ENCODE results near the gene DNASE1L1.

The DNASE1L1 gene

DNA sequence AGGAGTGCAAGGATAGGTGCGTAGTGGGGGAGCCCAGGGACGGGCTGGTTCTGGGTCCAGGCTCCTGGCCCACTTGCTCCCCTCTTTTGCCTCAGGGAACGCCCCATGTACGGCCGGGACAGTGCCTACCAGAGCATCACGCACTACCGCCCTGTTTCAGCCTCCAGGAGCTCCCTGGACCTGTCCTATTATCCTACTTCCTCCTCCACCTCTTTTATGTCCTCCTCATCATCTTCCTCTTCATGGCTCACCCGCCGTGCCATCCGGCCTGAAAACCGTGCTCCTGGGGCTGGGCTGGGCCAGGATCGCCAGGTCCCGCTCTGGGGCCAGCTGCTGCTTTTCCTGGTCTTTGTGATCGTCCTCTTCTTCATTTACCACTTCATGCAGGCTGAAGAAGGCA lies 28.3 kb downstream of the DNASE1L1 start:
- DNase-seq = no peak

DNA sequence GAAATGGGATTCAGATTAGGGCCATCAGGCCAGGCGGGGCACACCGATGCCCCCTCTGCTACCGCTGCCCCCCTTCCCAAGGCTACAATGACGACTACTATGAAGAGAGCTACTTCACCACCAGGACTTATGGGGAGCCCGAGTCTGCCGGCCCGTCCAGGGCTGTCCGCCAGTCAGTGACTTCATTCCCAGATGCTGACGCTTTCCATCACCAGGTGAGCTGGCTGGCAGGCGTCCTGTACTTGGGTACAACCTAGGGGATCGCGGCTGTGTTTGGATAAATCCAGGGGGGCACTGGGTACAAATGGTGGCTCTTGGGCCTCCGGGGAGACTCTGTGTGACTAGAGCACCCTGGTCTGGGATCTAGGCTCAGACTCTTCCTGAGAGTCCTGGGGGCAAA lies 28.9 kb downstream of the DNASE1L1 start:
- DNase-seq = no peak

DNA sequence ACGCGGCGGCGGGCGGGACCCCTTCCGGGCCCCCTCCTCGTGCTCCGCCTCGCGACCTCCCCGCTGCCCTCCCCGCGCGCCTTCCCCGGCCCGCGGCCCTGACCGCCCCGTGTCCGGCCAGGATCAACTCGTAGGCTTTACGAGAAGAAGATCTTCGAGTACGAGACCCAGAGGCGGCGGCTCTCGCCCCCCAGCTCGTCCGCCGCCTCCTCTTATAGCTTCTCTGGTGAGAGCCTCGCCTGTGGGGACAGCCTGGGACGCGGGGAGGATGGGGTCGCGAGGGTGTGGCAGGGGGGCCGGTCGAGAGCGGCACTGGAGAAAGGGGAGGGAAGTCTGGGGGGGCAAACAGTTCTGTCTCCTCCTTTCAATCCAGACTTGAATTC lies 29.5 kb downstream of the DNASE1L1 start:
- no peak for DNase-seq

DNA sequence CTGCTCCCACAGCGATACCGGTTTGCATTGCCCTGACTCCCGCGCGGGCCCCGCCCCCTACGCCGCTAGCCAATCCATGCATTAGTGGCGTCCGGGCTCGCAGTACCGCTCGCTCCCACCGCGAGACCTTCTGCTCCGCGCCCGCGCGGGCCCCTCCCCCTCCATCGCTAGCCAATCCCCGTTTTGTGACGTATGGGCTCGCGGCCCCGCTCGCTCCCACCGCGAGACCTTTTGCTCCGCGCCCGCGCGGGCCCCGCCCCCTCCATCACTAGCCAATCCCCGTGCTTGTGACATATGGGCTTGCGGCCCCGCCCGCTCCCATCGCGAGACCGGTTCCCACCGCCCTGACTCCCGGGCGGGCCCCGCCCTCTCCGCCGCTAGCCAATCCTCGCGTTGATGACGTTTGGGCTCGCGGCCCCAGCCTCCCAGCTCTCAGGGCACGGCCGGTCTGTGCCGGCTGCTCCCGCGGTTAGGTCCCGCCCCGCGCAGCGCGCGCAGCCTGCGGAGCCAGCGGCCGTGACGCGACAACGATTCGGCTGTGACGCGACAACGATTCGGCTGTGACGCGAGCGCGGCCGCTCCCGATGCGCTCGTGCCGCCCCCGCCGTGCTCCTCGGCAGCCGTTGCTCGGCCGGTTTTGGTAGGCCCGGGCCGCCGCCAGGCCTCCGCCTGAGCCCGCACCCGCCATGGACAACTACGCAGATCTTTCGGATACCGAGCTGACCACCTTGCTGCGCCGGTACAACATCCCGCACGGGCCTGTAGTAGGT lies 30.1 kb downstream of the DNASE1L1 start, which contains the start of gene EMD:
Gene EMD (plus strand): TSS at position 497 of the 770 bp plus-strand sequence. CDS start 190 bp downstream, at position 687.
- peak; percentile 97 to 99 for DNase-seq

DNA sequence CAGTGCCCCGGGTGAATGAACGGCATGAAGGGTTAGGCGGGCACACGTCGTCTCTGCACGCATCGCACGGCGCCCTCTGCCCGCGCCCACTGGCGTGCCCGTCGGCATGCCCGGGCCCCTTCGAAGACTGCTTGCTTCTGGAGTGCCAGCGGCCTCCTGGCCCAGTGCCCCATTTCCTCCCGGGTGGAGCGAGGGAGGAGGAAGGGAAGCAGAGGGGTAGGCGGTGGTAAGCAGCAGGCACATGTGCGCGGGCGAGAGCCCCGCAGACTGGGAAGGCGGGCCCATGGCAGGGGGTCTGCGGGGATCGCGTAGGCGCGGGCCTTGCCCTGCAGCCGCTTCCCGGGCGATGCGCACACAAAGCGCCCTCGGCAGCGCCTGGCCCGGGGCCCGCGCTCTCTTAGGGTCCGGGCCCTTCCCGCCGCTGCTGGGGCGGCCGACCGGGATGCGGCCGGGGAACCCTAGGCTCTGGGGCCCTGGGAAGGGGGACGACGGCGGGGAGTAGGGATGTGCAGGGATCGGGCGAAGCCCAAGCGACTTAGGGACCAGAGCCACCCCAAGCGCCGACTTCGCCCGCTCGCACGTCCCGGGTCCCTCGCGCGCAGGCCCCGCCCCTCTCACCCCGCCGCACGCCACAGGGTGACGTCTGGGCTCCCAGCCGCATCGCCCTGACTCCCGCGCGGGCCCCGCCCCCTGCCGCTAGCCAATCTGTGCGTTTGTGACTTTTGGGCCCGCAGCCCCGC lies 30.8 kb downstream of the DNASE1L1 start:
- peak in 1 of 2 donors; percentile 51 for DNase-seq

DNA sequence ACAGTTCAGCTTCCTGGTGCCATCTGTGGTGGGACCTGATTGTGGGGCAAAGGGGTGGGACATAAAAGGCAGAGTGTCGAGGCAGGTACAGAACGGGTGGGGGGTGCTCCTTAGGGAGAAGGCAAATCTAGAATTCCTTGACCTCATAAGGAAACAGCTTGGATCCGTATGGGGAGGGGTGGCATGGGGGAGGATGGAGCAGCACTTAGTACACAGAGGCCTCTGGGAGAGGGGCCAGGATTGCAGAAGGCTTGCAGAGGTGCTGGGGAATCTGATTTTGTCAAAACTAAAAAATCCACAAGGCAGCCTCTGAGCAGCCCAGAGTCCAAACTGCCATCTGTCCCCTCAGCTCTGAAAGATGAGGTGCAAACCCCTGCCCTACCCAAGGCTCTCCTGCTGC lies 32.3 kb downstream of the DNASE1L1 start:
- no peak for DNase-seq

DNA sequence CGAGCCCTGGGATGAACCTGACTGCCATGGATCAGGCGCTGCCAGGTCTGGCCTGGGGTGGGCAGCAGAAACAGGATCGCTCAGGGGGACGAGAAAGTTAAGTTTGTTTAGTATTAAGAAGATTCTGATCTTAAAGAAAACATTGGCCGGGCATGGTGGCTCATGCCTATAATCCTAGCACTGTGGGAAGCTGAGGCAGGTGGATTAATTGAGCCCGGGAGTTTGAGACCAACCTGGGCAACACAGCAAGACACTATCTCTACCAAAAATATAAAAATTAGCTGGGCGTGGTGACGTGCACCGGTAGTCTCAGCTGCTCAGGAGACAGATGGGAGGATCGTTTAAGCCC lies 33.9 kb downstream of the DNASE1L1 start:
- no peak for DNase-seq

DNA sequence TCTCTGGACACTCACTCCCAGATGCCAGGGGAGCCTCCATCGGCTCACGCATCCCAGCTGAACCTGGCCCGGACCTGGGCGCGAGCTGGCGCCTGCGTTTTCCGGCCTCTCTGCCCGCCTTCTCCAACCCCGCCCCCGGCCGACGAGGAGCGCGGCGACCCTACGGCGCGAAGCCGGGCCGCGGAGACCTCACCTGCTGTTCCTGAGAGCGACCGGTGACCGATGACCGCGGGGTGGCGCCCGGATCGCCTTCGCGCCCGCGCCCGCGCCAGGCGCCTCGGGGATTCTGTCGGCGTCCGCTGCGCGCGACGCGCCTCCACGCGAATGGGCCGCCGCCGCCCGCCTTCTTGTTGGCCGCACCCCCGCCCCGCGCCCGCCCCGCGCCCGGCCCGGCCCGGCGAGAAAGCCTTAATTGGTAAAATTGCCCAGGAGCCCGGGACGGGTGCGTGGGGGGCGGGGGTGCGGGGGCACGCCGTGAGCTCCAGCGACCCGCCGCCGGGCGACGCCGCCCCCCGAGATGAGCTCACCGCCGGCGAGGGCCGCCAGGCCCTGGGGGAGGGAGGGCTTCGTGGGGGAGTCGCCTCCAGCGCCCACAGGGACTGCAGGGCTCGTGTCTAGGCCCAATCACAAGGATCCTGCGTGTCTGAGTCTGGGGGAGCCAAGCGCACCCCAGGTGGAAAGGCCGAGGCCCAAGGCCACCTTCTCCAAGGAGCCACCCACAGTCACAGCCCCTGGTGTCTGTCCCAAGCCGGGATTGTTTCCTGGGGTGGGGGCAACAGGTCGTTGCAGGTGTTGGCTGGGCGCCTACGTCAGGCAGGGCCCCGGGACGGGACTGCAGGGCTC lies 34.5 kb downstream of the DNASE1L1 start, which contains the start of gene FLNA:
Gene FLNA (minus strand): TSS at position 322 of the 843 bp plus-strand sequence. CDS start 3,389 bp downstream, outside the sequence.
- peak; percentile 51 to 59 for DNase-seq

DNA sequence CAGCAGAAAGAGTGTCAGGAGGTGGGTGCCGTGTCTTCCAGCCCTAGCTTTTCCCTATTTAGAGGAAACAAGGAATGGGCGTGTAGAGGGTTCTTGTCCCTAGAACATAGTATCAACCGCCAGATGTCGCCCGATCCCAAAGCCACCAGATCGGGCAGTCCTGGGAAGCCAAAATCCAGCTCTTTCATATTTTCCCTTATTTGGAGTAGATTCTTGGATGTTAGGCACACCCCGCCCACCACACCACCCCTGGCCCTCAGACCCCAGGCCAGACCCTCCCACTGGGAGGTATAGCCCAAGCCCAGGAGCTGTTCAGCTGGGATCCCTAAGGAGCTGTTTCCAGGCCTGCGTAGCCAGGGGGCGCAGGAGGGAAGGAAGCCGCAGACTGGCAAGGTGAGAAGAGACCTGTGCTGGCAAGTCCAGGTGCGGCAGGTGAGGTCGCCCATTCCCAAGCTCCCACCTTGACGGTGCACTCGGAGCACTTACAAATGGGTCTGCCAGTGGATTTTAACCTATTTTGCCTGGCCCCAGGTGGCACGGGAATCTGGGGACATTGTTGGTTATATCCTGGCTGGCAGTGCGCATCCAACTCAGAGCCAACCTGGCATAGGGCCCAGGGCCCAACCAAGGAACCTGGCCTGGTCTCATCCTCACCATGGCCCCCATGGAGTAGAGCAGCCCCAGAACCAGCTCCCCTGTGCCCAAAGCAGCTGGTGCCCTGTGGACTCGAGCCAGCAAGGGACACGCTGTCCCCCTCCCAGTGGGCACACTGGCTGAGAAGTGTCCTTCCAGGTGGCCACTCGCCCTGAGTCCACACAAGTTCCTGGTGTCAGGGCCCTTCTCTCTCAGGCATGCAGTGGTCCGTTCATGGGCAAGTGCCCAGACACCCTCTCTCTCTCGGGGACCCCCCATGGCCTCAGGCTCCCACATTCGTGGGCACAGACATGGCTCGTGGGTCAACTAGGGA lies 35.4 kb downstream of the DNASE1L1 start:
- DNase-seq = no peak

DNA sequence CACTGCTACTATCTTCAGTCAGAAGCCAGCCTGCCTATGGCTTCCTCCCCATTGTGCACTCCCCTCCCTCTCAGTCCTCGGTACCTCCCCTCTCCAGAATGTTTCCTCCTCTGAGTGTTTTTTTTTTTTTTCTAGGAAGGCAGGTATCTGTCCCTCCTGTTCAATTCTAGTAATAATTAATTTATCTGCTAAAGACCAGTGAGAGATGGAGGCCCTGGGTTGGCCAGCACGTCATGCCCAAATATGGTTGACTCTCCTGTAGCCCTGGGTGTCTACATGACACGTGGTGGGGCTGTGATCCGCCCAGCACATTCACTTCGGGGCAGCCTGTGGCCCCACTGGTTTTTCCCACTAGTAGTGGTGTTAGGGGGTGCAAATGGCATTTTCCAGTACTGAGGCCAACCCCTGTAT lies 36.4 kb downstream of the DNASE1L1 start:
- DNase-seq = peak; percentile 44 to 60

DNA sequence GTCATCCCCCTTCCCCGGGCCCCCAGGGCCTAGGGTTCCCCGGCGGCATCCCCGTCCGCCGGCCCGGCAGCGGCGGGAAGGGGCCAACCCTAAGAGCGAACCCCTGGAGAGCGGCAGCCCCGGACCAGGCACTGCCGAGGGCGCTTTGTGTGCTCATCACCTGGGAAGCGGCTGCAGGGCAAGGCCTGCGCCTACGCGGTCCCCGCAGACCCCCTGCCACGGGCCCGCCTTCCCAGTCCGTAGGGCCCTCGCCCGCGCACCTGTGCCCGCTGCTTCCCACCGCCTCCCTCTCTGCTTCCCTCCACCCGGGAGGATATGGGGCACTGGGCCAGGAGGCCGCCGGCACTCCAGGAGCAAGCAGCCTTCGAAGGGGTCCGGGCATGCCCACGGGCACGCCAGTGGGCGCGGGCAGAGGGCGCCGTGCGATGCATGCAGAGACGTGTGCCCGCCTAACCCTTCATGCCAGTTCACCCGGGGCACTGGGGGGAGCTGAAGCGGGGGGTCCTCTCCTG lies 37.2 kb downstream of the DNASE1L1 start:
- DNase-seq = no peak

DNA sequence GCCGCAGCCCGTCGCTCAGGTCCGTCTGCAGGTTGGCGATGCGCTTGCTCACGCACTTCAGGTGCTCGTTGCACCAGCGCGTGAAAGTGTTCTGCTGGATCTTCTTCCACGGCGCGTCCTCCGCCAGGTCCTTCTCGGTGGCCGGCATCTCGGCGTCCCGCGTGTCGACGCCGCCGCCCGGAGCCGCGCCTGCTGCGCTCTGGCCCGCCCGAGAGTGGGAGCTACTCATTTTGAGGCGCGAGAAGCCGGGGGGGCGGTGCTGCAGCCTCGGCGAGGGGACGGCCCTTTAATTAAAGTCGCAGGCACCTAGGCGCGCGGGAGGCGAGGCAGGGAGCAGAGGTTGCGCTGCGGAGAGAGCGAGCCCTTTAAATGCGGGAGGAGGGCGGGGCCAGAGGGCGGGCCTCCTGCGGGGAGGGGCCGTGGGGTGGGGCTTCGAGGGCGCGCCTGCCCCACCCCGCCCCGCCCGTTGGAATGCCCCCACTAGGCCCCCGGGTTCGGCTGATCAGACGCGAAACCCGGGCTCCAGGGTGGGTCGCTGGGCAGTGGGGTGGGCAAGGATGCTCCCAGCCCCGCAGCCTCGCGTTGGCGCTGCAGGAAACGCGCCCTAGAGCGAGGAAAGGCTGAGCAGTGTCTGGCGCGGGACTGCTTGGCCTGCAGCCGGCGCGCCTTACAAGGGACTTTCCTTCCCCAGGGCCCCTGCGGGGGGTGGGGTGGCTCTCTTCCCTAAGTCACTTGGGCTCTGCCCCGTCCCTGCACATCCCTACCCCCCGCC lies 37.9 kb downstream of the DNASE1L1 start:
- peak; percentile 94 to 95 for DNase-seq

DNA sequence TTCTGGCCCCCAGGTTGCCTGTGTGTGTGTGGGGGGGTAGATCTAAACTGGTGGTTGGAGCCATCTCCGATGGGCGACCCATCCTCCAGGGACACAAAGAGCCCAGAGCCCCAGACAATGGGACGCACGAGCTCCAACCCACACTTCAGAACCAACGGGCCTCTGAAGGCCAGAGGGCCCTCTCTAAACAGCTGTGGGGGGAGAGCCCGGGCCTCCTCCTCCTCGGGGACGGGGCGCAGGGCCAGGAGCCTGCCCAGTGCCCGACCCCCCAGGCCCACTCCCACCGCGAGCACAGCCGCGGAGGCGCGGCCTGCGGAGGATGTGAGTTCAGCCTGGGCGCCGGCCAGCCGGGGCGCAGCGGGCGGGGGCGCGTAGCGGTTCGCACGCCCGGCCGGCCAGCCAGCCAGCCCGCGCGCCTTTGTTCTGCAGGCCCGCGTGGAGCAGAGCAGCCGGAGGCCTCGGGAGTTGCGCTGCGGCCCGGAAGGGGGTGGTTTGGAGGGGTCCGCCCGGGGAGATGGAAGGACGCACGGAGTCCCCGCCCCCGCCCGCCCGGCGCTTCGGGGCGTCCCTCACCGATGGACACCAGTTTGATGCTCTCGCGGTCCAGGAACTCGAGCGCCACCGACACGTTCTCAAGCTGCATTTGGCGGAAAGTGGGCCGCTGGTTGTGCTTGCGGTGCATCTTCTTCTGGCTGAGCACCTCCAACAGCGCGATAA lies 38.6 kb downstream of the DNASE1L1 start:
- no peak for DNase-seq

DNA sequence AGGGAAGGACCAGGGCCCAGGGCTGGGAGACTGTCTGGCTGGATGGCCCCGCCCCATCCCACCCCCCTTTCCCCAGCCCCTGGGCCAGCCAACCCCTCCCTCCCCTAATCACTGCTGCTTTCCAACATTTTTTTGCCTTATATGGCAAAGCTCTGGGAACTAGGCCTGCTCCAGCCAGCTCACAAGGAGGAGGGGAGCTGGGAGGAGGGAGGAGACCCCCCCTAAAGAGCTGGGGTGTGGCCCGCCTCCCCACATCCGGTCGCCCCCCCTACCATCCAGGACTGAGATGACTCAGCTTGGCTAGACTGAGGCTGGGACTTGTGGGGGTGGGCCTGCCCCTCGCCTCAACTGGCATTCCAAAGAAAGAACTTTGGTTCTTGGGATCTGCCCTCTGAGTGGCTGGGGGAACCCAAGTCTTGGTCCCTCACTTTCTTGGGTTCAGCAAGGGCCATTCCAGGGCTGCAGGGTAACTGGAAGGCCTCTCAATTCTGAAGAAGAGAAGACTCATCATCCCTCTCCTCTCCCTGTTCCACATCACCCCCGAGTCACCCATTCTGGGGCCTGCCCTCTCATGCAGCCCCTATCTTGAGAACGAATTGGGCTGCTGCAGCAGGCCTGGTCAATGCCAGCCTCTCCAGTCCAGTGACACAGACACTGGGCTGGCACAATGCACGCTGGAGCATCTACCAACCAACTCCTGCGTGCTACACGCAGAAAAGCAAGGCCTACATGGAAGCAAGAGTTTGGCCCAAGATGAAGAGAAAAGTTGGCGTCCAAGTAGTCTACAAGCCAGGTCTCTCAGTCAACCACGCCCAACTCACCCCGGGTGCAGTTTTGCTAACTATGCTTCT lies 39.4 kb downstream of the DNASE1L1 start:
- peak; percentile 76 to 80 for DNase-seq

DNA sequence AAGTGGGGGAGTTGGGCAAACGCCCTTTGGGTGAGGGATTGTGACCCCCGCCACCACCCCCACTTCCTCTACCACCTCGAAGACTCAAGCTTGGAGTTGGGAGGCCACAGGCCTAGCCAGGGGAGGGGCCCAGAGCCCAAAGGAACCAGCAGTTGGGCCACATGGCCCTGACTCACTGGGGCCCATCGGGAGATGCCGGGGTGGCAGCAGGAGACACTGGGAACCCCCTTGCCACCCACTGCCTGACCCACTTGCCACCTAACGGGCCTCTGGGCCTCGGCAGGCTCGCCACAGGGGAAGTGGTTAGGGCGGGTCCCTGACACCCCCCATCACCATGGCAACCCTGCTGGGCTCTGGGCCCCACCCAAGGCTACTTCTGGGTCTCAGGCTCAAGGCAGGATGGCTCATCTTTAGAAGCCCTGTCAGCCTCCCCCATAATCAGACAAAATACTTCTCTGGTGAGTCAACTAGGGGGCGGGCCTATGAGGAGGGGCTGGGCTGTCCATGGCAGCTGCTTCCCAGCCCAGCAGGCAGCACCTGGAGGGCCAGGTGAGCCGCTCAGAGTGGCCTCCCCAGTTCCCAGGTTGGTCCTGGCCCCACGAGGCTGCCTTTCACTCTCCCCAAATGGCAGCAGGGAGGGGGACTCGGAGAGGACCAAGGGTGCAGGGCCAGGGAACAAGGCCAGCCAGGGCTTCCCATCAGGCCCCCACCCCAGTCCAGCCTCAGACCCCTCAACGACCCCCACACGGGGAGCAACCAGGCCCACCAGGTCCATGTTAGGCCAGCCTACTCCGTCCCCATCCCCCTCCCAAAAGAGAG lies 40.2 kb downstream of the DNASE1L1 start:
- peak; percentile 94 to 98 for DNase-seq

DNA sequence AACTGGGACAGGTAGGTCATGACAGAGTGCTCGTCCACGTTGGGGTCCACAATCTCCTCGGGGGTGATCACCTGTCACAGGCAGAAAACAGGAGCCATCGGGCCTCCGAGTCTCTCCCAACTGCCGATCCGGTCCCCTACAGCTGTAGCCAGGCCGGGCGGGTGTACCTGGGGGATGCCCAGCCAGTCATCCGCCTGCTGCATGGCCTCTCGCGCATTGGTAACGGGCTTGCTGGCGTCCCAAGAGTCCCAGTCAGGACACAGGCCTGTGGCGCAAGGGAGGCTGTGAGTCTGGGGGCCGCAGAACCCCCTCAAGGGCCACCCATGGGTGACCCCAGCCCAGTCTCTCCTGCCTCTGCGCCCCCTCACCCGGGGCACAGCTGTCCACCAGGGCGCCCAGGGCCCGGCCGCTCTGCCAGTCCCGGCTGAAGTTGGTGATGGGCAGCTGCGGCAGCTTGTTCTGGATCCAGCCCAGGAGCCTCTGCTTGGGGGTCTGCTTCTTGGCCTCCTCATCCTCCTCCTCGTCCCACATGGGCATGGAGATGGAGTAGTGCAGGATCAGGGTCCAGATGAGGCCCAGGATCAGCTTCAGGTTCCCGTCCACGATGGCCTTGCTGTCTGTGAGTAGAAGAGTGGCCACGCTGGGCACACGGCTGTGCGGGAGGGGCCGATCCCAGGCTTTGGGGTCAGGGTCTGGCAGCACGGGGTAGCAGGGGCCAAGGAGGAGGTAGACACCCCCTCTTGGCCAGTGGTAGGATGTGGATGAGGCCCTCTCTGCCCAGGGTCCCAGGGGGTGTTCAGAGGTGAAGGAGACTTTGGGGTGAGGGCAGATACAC lies 41.4 kb downstream of the DNASE1L1 start:
- no peak for DNase-seq

DNA sequence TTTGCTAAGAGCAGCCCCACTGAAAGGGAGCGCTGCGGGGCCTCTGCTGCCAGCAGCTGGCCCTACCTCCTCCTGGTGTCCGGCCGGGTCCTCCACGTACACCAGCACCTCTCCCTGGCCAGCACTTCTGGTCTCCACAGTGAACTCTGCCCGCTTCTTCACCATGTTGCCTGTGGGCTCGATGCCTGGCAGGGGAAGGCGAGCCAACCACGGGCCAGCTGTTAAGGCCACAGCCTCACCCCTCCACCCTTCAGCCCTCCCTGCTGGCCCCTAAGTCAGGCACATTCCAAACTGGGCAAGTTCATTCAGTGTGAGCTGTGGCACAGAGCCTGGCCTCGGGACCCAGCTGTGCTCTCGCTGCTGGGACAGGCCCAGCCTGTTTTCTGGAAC lies 42.4 kb downstream of the DNASE1L1 start:
- no peak for DNase-seq

All from CD4-positive, alpha-beta T cell treated with Interleukin-1 beta for 1 hour (primary cell).